Vagina (tissue), 2 donors: ENCODE results near the gene TMEM14C.
"Not testable (repeated sequence)": the region's sequence is repeated elsewhere in the genome, so short reads cannot be mapped to it uniquely, and the experiment has no call there.

Experiments
- POLR2A ChIP-seq, 2 donors: fragments of 450-650 bp; IDR thresholded peaks; one replicate each; pipeline ENCODE4 v1.6.1; 2017; ENCODE audit warnings: antibody characterized with exemption in 2 of 2, mild to moderate bottlenecking in 2 of 2, moderate library complexity in 2 of 2
- TF ChIP-seq, protein P1 (sequence below), 3 experiments: fragments of 450-650 bp in 2 of 3; fragments of 200-600 bp in 1 of 3; sonication (generic) in 1 of 3; IDR thresholded peaks; one replicate each; pipeline ENCODE4 v1.5.1; 2017 to 2019; ENCODE audit warnings: antibody characterized with exemption in 3 of 3, mild to moderate bottlenecking in 2 of 3, moderate library complexity in 2 of 3

DNA sequence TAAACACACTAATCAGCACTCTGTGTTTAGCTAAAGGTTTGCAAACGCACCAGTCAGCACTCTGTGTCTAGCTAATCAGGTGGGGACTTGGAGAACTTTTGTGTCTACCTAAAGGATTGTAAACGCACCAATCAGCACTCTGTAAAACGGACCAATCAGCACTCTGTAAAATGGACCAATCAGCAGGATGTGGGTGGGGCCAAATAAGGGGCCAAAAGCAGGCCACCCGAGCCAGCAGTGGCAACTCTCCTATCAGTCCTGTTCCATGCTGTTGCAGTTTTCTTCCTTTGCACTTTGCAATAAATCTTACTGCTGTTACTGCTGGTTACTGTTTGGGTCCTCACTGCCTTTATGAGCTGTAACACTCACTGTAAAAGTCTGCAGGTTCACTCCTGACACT is 18.8 kb downstream of the TMEM14C start:
- TF ChIP-seq, protein P1, sequence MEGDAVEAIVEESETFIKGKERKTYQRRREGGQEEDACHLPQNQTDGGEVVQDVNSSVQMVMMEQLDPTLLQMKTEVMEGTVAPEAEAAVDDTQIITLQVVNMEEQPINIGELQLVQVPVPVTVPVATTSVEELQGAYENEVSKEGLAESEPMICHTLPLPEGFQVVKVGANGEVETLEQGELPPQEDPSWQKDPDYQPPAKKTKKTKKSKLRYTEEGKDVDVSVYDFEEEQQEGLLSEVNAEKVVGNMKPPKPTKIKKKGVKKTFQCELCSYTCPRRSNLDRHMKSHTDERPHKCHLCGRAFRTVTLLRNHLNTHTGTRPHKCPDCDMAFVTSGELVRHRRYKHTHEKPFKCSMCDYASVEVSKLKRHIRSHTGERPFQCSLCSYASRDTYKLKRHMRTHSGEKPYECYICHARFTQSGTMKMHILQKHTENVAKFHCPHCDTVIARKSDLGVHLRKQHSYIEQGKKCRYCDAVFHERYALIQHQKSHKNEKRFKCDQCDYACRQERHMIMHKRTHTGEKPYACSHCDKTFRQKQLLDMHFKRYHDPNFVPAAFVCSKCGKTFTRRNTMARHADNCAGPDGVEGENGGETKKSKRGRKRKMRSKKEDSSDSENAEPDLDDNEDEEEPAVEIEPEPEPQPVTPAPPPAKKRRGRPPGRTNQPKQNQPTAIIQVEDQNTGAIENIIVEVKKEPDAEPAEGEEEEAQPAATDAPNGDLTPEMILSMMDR (IDR thresholded peaks at IDR 0.05) = not testable (repeated sequence)
- TF ChIP-seq POLR2A (IDR thresholded peaks at IDR 0.05) = not testable (repeated sequence)
